GM18951 (cell line): ENCODE measurements around the gene HMGXB3.
"Not testable (repeated sequence)": the region's sequence is repeated elsewhere in the genome, so short reads cannot be mapped to it uniquely, and the experiment has no call there.

ENCODE experiments used
- POLR2A ChIP-seq: IDR thresholded peaks from 4 replicates; pipeline ENCODE4 v1.6.1; 2011; ENCODE audit warnings: mild to moderate bottlenecking; ENCODE audit not compliant: insufficient read length, insufficient read depth; ENCODE audit errors: extremely low read depth
- in situ Hi-C: fragments of 300-500 bp; cut with MboI; formaldehyde crosslinking; loops from one replicate; pipeline ENCODE4 v1.12.0; 2022; ENCODE audit warnings: low sequenced_read_pairs, mixed read lengths, inconsistent platforms; ENCODE audit not compliant: unreplicated experiment

HMGXB3 gene

GRCh38 chr5:150020249-150020648, 19.7 kb downstream of the HMGXB3 start:
- in situ Hi-C loops = no loop called here
- TF ChIP-seq POLR2A = no peak

GRCh38 chr5:150021491-150022157, 21.1 kb downstream of the HMGXB3 start:
- no peak for TF ChIP-seq POLR2A
- in situ Hi-C loops = no loop called here

GRCh38 chr5:150022158-150022531, 21.6 kb downstream of the HMGXB3 start:
- in situ Hi-C loops = no loop called here
- no peak for TF ChIP-seq POLR2A

GRCh38 chr5:150022681-150023080, 22.1 kb downstream of the HMGXB3 start:
- no peak for TF ChIP-seq POLR2A
- in situ Hi-C loops = no loop called here

- TF ChIP-seq POLR2A = no peak
- in situ Hi-C loops = no loop called here
These were observed 22.6 kb downstream of the HMGXB3 start for GRCh38 chr5:150023136-150023535.

GRCh38 chr5:150024346-150024984, 23.9 kb downstream of the HMGXB3 start:
- in situ Hi-C loops = no loop called here
- TF ChIP-seq POLR2A = no peak

- in situ Hi-C loops = no loop called here
- TF ChIP-seq POLR2A = no peak
These were observed 26.2 kb downstream of the HMGXB3 start for GRCh38 chr5:150026682-150027172.

- in situ Hi-C loops = not testable (repeated sequence)
These were observed 27.5 kb downstream of the HMGXB3 start for GRCh38 chr5:150028047-150028446.

GRCh38 chr5:150033334-150033733, 32.8 kb downstream of the HMGXB3 start:
- in situ Hi-C loops = no loop called here
- no peak for TF ChIP-seq POLR2A

GRCh38 chr5:150034662-150035061, 34.1 kb downstream of the HMGXB3 start:
- in situ Hi-C loops = no loop called here
- no peak for TF ChIP-seq POLR2A

- in situ Hi-C loops = no loop called here
- no peak for TF ChIP-seq POLR2A
These were observed 34.8 kb downstream of the HMGXB3 start for GRCh38 chr5:150035139-150035895.

- no peak for TF ChIP-seq POLR2A
These were observed 36.0 kb downstream of the HMGXB3 start for GRCh38 chr5:150036513-150036912.

GRCh38 chr5:150038547-150038946, 38.0 kb downstream of the HMGXB3 start:
- in situ Hi-C loops = no loop called here
- no peak for TF ChIP-seq POLR2A

More at GRCh38 chr5:150036513-150036912, 36.0 kb downstream of the HMGXB3 start:
- in situ Hi-C loops = no loop called here

- in situ Hi-C loops = no loop called here
These were observed 41.9 kb downstream of the HMGXB3 start for GRCh38 chr5:150042459-150042858.

More at GRCh38 chr5:150042459-150042858, 41.9 kb downstream of the HMGXB3 start:
- no peak for TF ChIP-seq POLR2A
